Right lobe of liver (tissue), 6 donors: ENCODE measurements around the gene DFFA. TPM values are rescaled to one million over a fixed set of nuclear protein-coding genes. Genes with fewer than 3 reads are reported as not detected.

ENCODE experiments used
- ATAC-seq, 4 donors: fragments of 200-7000 bp; cut with Tn5 transposase; one replicate each; pipeline ENCODE4 v1.9.1; 2020; ENCODE audit warnings: mild to moderate bottlenecking in 4 of 4, moderate library complexity in 4 of 4
- DNase-seq, 3 donors: peaks; one replicate each; pipeline ENCODE4 v3.0.0-alpha.2; 2020
- H3K27ac ChIP-seq, 3 donors: fragments of 200-600 bp; one replicate each; pipeline ENCODE4 v1.8.0; 2022
- H3K27me3 ChIP-seq, 2 donors: fragments of 200-600 bp; one replicate each; pipeline ENCODE4 v1.8.0; 2022
- H3K36me3 ChIP-seq, 4 donors: fragments of 200-600 bp; sonication (generic) in 1 of 4; one replicate each; pipeline versions ENCODE4 v1.5.1 to v1.8.0; 2017 to 2022; ENCODE audit warnings: control low read depth in 1 of 4
- H3K4me1 ChIP-seq, 4 donors: fragments of 200-600 bp; sonication (generic) in 1 of 4; one replicate each; pipeline versions ENCODE4 v1.5.1 to v1.8.0; 2017 to 2022; ENCODE audit warnings: control low read depth in 1 of 4
- H3K4me3 ChIP-seq, 3 donors: fragments of 200-600 bp; one replicate each; pipeline ENCODE4 v1.8.0; 2022
- H3K9me3 ChIP-seq, 4 donors: fragments of 200-600 bp; sonication (generic) in 1 of 4; one replicate each; pipeline versions ENCODE4 v1.5.1 to v1.8.0; 2017 to 2022; ENCODE audit warnings: control low read depth in 1 of 4
- CTCF ChIP-seq, 4 donors: fragments of 200-600 bp in 3 of 4; fragments of 450-650 bp in 1 of 4; IDR thresholded peaks; one replicate each; pipeline versions ENCODE4 v1.5.1 to v1.8.0; 2016 to 2022; ENCODE audit warnings: antibody characterized with exemption in 4 of 4, mild to moderate bottlenecking in 2 of 4
- POLR2A ChIP-seq: fragments of 450-650 bp; IDR thresholded peaks from one replicate; pipeline ENCODE4 v1.6.1; 2017; ENCODE audit warnings: antibody characterized with exemption, mild to moderate bottlenecking
- WGBS: methylation state at CpG from one replicate; pipeline ENCODE4 v1.1.6; 2018; ENCODE audit warnings: low coverage, low lambda C conversion rate; ENCODE audit not compliant: insufficient coverage; ENCODE audit errors: missing lambda C conversion rate; 5-methylcytosine and 5-hydroxymethylcytosine counted together
- intact Hi-C, 2 donors: fragments of 100-400 bp; cut with DNase I; formaldehyde crosslinking; loops; one replicate each; pipeline versions ENCODE4 v1.11.2 to v1.14.1; 2022
- total RNA-seq, 6 experiments: library from RNA; depleted of rRNA in 2 of 6; stranded (reverse); fragments of >200 nt in 2 of 6; fragmentation: NEBNext Ultra II Directional in 3 of 6; extraction: Animal tissue kit (Norgen Biotek cat#: 25700) in 3 of 6; gene quantifications; one replicate each; pipeline versions ENCODE4 v1.1.0 to v1.2.4, GENCODE V29; 2016 to 2023
- donor health status: DM: no; HTN: yes; CAD: no.
- donor health status: DM: no; HTN: no; CAD: no.
- donor health status: DM: no; HTN: no; CAD: no.
- donor health status: DM: no; HTN: yes; CAD: no.
- donor health status: DM: no; HTN: yes; CAD: no.

The DFFA gene
- total RNA-seq, 6 experiments from 2014 or later, result 14.1 to 24.8 (median 16.9) TPM

DNA sequence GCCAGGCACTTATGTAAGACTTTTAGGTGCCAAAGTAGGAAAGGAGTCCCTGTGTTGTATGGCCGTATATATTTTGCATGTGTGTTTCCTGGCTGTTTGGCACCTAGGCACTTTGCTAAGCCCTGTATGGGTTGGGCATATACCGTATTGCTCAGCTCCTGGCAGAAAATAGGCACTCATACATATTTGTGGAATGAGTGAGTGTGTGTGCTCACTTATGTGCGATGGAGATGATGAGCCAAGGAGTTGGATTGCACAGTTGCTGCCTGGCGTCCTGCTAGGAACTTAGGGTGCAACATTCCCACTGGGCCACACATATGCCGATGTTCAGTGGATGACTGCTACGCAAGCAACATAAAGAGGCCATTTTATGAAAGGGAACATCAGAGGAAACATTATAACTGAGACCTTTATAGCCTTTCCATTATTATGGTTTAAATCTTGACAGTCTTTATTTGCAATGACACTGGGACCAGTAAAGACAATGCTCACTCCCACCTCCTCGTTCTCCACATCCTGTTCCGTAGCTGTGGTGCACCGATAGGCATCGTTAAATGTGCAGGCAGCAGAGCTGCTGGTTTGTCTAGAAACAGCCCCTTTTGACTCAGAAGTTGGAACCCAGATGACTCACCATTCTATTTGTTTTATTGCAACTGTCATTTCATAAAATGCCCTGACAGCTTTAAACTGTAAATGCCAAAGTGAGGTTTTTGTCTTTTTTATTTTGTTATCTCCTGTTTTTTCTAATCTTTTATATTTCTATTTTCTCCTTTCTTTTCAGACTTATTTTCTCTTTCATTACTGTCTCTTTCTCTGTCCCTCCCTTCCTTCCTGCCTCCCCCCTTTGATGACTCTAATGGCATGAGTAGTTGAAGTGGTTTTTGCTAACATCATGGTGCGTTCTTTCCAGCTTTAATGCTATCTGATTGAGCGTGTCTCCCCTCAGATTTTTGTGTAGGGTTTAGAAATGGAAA, 38.5 kb upstream of the DFFA start:
- H3K27ac ChIP-seq, result peak overlapping the region; percentile 2 to 61 (median 39)
- H3K4me3 ChIP-seq, result no peak overlapping the region
- H3K36me3 ChIP-seq, result no peaks in the 10 kb centered on the region
- intact Hi-C loops, result loop anchor here in 1 of 2 donors (5.0 kb wide), 1 partner anchor 356 kb away; no protein-coding TSS in a partner anchor
- no peaks in the 10 kb centered on the region for H3K9me3 ChIP-seq
- TF ChIP-seq POLR2A, result no peak
- no peak for TF ChIP-seq CTCF (IDR thresholded peaks at IDR 0.05)
- WGBS, result 41% methylated on average over 11 of the region's 12 CpGs
- H3K4me1 ChIP-seq, result peaks cover 0 to 70% (median 24%) of the 10 kb centered on the region in 4 donors
- no peaks in the 10 kb centered on the region for H3K27me3 ChIP-seq
- ATAC-seq, result peak in 3 of 4 donors; percentile 5 to 49 (median 15)
- DNase-seq, result peak in 1 of 3 donors; percentile 42

DNA sequence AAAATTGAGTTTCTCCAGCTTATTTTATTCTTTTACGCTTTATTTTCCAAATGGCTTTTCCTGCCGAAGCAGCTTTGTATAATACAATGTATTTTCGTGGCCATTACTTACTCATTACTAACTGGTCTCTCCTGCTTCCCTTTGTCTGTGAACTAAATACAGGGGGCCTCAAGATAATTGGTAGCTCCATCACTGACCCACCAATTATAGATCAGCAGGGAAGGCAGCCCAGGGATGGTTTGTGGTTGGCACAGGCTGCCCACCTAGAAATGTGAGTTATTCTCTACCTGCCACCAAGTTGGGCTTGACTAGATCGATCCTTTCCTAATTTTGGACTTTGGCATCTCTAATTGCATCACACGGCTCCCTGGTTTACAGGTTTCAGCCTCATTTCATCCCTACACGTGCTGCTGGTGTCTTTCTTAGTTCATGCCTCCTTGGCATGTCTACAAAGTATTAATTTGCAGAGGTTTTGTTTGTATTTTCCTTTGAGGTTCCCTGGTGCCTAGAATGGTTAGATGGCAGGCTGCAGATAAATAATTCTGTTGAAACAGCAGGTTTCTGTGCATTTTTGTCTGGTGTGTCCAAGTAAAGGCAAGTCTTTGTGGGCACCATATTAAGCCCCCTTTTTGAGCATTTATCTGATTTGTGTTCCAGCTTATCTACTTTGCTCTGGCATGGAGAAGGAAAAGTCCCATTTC, 37.6 kb upstream of the DFFA start:
- intact Hi-C loops, result loop anchor here in 1 of 2 donors (5.0 kb wide), 1 partner anchor 357 kb away; no protein-coding TSS in a partner anchor
- ATAC-seq (peak; percentile 53 to 79 (median 54)), DNase-seq (peak in 1 of 3 donors; percentile 72)
- 31% methylated on average over 6 of the region's 6 CpGs for WGBS
- Histone ChIP-seq H3K4me1 (peaks cover 0 to 64% (median 26%) of the 10 kb centered on the region in 4 donors), H3K27me3 (no peaks in the 10 kb centered on the region), H3K36me3 (no peaks in the 10 kb centered on the region), H3K9me3 (no peaks in the 10 kb centered on the region), H3K4me3 (no peak overlapping the region), H3K27ac (peak overlapping the region in 2 of 3 donors; percentile 39 to 61)
- no peak for TF ChIP-seq CTCF (IDR thresholded peaks at IDR 0.05)
- TF ChIP-seq POLR2A, result no peak

- peak in 1 of 4 donors; percentile 9 for ATAC-seq
Observed at GRCh38 chr1:10508511-10508951, 36.2 kb upstream of the DFFA start.

More at GRCh38 chr1:10508511-10508951, 36.2 kb upstream of the DFFA start:
- no peaks in the 10 kb centered on the region for H3K27me3 ChIP-seq
- TF ChIP-seq POLR2A (no peak), CTCF (IDR thresholded peaks at IDR 0.05) (no peak)
- H3K27ac ChIP-seq, result peak overlapping the region in 1 of 3 donors; percentile 6
- no peaks in the 10 kb centered on the region for H3K36me3 ChIP-seq
- intact Hi-C loops, result no loop called here
- DNase-seq, result peak in 1 of 3 donors; percentile 46
- H3K4me1 ChIP-seq, result peaks cover 0 to 70% (median 32%) of the 10 kb centered on the region in 4 donors
- no peak overlapping the region for H3K4me3 ChIP-seq
- H3K9me3 ChIP-seq, result no peaks in the 10 kb centered on the region
- no CpG with 5 or more reads among the region's 3 CpGs for WGBS
